ENCODE measurements around the gene GATA1.
"Not testable (repeated sequence)": the region's sequence is repeated elsewhere in the genome, so short reads cannot be mapped to it uniquely, and the experiment has no call there.

The GATA1 gene

GRCh38 chrX:48816014-48816810 is 29.8 kb downstream of the GATA1 start:
- DNase-seq, result no peak

- no peak for DNase-seq
These were observed 31.7 kb downstream of the GATA1 start for GRCh38 chrX:48818098-48818497.

GRCh38 chrX:48818866-48819265 is 32.5 kb downstream of the GATA1 start:
- DNase-seq, result no peak

- not testable (repeated sequence) for DNase-seq
These were observed 33.0 kb downstream of the GATA1 start for GRCh38 chrX:48819394-48819793.

GRCh38 chrX:48823053-48823452 is 36.7 kb downstream of the GATA1 start:
- DNase-seq, result no peak

GRCh38 chrX:48824066-48824465 is 37.7 kb downstream of the GATA1 start:
- no peak for DNase-seq

GRCh38 chrX:48826135-48826875 is 39.9 kb downstream of the GATA1 start, which contains the start of gene ERAS:
Gene ERAS (plus strand): TSS chrX:48826513. CDS start chrX:48829124, 2,611 bp downstream.
- DNase-seq, result no peak

GRCh38 chrX:48826876-48827653 is 40.7 kb downstream of the GATA1 start:
- DNase-seq, result no peak

- no peak for DNase-seq
These were observed 41.2 kb downstream of the GATA1 start for GRCh38 chrX:48827654-48827968.

- no peak for DNase-seq
These were observed 42.8 kb downstream of the GATA1 start for GRCh38 chrX:48829016-48829735.

- no peak for DNase-seq
These were observed 44.9 kb downstream of the GATA1 start for GRCh38 chrX:48831136-48831908.

GRCh38 chrX:48831909-48832291 is 45.5 kb downstream of the GATA1 start:
- no peak for DNase-seq

GRCh38 chrX:48833542-48834138 is 47.2 kb downstream of the GATA1 start:
- no peak for DNase-seq

- no peak for DNase-seq
These were observed 48.0 kb downstream of the GATA1 start for GRCh38 chrX:48834383-48834709.

GRCh38 chrX:48835524-48836329 is 49.3 kb downstream of the GATA1 start, which contains the start of gene PCSK1N:
Gene PCSK1N (minus strand): TSS chrX:48835610. CDS start chrX:48835532, 78 bp downstream.
- DNase-seq, result no peak

GRCh38 chrX:48839686-48840085 is 53.3 kb downstream of the GATA1 start:
- no peak for DNase-seq

Measured in NCI-H510A (cell line).